CD1c-positive myeloid dendritic cell (primary cell): Measurements from ENCODE around the gene PTPRE.

Experiments used
- DNase-seq: peaks from one replicate; pipeline ENCODE4 v3.0.0-alpha.2; 2016; ENCODE audit errors: extremely low spot score

PTPRE gene

DNA sequence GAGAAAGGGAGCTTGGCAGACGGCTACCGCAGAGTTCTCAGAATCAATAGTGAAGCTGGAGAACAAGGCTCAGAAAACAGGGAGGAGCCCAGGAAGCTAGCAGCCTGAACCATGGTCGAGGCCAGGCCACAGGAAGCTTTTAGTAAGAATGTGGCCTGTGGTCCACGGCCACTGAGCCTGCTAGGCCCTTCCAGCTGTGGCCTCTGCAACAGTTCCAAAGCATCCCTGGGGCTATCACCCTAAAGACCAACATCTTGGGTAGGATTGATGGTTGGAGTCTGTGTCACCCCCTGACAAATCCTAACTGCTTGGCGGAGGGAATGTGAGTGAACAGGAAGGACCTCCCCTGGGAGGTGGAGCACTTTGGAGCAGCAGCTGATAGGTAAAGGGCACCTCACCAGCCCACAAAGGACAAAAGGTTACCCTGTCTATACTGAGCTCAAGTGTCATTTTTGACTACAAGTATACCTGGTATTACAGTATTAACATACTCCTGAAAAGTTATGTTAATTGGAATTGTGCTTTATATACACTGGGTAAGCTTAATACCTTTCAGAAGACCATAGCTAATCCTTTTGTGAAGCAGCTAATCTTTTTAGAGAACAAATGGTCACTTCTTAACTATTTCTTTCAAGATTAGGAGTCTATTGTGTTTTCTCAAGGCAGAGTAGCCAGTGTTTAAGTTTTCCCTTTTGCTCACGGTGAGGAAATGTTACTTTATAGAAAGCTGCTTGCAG, 18.7 kb downstream of the PTPRE start:
- DNase-seq, result no peak

DNA sequence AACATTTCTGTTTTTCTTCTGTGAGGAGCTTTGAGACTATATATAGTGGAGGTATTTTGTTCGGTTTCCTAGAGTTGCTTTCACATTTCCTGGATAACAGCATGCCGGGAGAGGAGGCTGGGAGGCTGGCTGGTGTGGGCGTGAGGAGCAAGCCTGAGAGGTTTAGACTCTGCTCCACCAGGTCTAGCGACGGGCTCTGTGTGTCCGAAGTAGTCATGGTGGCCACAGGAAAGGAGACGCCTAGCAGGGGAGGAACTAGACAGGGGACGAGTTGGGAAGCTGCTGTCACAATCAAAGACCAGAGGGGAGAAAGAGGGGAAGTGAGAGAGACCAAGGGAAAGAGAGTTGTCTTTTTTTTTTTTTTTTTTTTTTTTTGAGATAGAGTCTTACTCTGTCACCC, 19.6 kb downstream of the PTPRE start:
- peak; percentile 71 for DNase-seq

DNA sequence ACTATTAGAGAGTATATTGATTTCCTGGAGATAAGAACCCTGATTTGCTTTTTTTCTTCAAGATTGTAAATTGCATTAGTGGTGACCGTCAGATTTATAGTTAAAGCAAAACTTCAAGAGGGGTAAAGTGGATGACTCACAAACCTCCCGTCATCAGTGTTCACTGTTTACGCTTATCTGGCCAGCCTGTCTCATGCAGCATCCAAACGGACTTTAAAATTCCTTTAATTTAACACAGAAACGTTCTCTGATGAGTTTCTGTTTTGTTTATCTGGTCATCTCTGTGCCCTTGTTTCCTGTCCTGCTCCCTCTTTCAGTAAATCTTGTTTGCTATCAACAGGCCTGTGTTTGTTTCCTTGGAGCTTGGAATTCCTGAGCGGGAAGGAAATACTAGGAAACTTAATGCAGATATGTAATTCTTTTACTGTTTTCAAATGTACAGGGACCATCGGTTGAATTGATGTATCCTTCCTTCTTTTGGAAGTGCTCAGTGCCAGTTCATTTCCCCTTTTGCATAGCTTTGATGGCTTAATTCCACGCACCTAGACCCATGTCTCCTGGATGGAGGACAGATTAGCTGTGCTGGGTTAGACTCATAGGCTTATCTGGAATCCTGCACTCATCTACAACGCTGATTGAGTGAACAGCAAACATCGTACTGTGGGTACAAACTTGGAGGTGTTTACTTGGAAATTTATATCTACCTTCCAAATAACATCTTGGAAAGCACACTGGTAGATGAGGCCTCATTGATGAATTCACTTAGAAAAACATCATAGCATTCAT, 21.3 kb downstream of the PTPRE start:
- no peak for DNase-seq

DNA sequence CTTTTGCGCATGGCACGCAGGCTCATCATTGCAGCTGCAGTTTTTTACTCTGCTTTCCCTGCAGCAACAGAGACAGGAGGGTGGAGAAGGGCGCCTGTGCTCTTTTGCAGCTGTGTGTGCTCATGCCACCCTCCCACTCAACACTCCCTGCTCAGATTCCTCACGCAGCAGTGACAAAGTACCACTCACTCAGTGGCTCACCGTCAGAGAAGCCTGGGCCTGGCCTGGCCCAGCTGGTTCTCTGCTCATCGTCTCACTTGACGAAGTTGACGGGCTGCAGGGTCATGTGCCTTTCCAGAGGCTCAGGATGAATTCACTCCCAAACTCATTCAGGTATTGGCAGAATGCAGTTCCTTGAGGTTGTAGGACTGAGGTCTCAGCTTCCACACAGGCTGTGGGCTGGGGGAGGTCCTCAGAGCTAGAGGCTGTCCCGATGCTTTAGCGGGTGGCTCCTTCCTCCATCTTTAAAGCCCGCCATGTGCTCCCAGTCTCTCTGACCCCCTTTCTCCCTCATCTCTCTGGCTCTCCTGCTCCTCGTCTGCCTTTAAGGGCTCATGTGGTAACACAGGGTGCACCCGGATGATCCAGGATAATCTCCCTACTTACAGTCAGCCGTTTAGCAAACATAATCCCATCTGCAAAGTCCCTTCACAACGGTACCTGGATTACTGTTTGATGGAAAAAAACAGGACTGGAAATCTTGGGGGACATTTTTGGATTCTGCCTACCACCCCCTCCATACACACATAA, 25.8 kb downstream of the PTPRE start:
- DNase-seq, result no peak

DNA sequence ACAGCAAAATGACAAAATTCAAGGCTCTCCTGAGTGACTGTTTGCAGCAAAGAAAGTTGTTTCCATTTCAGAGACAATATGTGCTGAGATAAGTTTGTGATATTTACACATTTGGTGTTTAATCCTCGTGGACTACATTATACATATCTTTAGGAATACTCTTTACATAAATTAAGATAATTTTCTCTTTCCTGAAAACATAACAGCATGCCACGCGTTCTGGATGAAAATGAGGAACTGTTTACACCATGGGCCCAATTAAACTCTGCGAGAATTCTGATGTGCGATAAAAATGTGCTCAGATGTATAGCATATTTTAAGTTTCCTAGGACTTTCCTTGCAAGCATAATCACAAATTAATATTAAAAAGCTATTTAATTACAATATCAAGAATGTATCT, 26.4 kb downstream of the PTPRE start:
- no peak for DNase-seq

DNA sequence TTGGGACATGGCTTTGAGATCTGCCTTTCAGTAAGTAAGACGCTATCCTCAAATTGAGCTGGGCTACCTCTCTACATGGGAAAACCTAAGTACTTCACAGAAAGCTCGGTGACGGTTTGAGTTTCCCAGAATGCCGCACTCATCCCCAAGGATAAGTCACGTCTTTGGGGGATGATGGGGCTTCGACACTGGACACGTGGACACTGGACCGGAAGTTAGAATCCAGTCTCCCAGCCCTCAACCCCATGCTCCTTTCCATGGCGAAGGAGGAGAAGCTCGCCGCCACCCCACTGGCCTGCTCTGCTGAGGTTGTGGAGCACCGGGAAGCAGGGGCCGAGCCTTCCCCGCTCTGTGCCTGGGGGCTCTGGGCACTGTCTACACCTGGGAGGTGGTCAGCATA, 27.5 kb downstream of the PTPRE start:
- no peak for DNase-seq

DNA sequence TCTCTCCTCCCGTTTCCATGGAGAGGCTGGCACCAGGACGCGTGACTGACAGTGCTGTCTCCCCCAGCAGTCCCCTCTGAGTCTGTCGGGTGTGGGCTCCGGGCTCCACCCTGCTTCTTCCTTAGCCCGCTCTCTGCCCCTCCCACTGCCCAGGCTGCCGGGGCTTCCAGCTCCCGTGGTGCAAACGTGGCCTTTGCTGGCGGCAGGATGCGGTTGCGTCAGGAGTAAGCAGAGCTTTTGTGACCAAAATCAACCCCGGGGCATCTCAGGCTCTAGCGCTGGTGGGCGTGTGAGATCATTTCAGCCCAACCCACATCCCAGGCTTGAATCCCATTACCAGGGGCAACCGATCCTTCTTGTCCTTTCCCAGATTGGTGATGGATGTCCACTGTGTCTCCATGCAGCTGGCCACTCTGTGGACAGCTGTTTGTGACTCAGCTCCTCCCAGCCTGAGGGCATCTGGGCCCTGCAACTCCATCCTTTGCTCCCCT, 28.2 kb downstream of the PTPRE start:
- no peak for DNase-seq

DNA sequence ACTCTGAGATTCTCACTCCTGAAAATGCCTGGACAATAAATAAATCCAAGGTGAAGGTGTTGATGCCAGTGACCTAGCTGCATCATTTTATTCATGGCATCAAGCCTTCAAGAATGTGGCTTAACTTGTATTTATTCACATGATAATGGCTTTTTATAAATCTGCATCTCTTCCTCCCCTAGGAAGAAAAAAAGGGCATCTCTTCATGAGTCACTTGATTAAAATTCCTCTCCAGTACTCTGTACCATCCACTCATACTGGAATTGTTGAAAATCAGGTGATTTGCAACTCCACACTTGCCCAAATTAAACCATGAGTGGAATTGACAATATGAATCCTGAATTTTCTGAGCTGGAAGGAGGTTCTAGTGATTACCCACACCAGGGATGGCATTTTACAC, 30.2 kb downstream of the PTPRE start:
- no peak for DNase-seq

DNA sequence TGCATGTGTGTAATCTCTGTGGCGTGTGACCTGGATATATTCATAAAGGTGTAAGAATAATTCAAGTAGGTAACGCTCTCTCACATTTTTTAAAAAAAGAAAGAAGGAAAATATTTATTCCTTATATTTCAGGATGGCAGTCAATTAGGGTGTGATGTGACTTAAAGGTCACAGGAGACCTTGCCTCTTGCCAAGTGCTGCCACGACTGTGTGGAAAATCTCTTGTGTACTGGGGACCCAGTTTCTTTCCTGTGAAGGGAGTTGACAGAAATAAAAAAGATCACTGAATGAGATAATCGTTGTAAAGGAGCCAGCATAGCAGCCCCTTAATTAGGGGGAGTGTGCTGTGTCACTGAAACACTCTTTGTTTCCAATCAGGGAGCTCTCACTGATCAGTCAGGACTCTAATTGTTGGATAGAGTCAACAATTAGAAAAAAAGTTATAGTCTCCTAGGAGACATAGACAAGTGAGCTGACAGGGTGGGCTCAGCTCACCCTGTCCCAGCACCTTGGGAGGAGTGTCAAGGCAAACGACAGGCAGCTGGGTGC, 31.1 kb downstream of the PTPRE start:
- DNase-seq, result no peak

DNA sequence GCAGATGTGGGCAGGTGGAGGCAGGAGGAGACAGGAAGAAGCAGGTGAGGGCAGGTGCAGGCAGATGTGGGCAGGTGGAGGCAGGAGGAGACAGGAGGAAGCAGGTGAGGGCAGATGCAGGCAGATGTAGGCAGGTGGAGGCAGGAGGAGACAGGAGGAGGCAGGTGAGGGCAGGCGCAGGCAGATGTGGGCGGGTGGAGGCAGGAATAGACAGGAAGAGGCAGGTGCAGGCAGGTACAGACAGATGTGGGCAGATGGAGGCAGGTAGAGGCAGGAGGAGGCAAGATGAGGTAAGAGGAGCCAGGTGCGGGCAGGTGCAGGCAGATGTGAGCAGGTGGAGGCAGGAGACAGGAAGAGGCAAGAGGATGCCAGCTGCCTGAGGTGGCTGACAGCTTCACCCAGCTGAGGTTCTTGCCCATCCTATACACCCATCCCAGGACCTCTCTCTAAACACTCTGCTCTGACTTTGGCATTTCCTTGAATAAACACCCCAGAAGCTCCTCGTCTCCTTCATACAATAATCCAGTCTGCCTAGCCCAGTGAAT, 33.0 kb downstream of the PTPRE start:
- DNase-seq, result no peak

DNA sequence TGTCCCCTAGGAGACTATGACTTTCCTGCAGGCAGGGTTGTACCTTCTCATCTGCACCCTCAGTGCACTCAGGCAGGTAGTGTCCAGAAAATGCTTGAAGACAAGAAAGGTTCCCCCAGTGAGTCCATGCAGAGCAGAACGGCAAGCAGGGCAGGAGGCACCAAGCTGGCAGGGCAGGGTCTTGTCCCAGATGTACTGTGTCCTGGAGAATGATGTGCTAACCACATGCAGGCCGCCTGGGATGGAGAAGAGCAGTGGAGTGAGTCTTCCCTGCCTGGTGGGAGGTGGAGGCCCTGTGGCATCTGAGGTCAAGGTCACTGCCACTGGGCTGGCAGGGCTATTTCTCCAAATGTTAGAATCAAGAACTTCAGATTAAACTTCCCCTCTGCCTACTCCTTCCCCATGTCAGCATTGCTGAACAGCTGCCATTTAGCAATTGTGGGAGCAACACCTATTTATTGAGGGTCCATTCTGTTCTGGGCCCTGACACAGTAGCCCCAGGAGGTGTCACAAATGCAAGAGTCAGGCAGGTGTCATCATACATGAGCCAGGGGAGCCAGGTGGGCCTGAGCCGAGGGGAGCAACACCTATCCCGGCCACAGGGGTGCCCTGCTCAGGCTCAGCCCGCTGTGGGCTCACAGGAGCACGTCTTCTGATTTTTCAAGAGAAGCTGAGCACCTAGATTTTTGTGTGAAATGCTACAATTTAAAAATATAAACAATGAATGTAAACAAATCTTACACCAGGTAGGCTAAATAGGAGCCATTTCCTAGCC, 34.1 kb downstream of the PTPRE start:
- DNase-seq, result peak; percentile 44

DNA sequence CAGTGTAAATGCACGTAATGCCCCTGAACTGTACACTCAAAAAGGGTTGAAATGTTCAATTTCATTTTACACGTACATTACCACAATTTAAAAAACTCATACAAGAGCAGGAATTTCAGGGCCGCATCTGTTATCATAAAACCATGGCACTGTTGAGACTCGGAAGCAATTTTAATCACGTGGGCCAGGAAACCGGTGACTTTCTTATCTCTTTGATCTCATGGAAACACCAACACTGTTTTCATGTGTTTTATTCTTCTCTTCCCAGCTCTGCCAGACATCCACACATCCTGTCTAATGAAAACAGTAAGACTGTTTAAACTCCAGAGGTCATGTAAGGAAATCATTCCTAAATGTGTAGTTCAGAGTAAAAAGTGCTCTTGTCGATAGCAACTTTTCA, 35.9 kb downstream of the PTPRE start:
- no peak for DNase-seq

DNA sequence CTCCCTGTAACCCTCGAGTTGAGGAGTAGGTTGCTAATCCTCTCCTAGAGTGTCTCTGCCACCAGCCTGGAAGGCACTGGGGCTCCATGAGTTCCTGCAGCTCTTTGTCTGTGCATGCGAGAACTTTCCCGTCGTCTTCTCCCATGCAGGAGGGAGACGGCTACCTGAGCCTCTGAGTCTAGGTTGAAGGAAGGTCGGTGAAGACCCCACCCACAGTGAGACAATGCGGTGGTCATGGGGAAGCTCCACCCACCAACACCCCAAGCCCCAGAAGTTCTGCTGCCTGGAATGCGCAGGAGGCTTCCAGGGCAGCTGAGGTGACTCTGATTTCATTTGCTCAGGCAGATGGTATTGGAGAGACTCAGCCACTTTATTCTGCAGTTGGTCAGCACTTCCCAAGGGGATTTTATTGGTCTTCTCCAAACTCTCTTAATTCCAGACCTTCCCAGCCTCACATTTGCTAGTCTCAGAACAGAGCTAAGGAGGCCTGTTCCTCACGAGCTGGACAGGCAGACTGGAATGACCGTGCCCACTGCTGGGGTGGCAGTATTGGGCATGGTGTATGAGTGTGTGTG, 36.5 kb downstream of the PTPRE start:
- DNase-seq, result no peak

DNA sequence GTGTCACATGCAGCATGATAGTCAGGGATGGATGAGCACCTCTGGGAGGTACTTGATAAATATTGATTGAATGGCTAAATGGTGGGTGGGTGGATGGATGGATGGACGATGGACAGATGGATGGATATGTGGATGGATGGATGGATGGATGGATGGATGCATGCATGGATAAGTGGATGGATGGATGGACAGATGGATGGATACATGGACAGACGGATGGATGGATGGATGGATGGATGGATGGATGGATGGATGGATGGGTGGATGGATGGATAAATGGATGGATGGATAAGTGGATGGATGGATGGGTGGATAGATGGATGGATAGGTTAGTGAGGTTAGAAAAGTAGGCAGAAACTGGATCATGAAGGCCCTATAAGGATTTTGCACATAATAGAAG, 37.4 kb downstream of the PTPRE start:
- DNase-seq, result no peak

DNA sequence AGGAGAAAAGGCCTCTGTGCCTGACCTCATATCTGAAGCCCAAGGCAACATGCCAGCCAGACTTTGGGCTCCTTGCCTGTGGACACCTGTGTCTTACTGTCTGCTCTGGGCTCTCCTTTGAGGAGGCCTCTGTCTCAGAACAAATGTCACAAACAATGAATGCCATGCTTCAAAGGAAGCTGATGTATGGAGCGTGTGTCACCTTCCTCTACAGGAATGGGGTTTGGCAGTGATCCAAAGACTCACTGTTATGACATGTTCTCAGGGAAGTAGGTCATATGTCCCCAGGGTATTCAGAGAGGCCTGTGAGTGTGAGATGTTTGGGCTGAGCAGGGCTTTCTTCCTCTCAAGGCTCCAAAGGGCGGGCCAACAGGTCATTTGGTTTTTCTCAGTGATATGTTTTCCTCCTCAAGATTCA, 38.4 kb downstream of the PTPRE start:
- DNase-seq, result peak; percentile 70

DNA sequence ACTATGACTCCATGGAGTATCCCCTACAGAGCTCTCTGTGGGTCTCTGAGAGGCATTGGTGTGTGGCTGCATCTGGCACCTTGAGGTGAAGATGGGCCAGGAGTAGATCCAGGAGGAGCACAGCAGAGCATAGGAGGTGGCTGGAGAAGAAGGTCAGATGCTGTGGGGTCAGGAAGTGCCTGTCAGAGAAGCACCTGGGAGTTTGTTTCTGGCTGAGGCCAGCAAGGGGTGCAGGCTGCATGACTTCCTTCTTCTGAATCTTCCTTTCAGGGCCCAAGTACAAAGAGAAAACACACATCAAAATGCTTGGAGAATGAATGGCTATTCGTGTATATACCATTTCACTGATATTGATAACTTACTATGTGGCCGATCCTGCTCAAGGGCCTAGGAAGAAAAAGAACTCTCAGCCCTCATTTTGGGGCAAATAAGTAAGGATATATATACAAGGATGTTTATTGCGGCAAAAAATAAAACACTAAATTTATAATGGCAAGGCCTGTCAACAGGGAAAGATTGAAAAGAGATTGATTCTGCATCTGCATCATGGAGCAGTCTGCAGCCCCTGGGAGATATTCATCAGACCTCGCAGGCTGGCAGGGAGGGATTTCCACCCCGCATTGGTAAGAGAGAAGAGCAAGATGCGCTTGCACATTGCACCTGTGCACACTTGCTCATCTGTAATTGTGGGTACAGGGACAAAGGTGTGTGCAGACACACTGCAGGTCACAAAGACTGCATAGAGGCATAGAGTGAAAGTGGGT, 39.2 kb downstream of the PTPRE start:
- DNase-seq, result no peak

DNA sequence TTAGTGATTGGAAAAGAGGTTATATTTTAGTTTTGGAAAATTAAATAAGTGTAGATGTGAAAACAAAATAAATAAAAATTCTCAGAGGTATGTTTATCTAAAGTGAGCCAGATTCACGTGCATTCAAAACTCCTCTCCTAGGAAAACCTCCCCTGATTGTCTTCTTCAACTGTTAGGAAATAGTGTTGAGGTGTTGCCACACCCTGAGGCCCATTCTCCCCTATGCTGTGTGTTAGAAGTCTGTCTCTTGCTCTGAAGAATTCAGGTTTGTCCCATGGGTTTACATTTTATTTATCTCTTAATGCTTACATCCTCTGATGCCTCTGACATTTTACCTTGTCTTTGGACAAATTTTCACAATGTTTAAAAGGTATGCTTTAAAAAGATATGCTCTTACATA, 40.3 kb downstream of the PTPRE start:
- DNase-seq, result no peak

DNA sequence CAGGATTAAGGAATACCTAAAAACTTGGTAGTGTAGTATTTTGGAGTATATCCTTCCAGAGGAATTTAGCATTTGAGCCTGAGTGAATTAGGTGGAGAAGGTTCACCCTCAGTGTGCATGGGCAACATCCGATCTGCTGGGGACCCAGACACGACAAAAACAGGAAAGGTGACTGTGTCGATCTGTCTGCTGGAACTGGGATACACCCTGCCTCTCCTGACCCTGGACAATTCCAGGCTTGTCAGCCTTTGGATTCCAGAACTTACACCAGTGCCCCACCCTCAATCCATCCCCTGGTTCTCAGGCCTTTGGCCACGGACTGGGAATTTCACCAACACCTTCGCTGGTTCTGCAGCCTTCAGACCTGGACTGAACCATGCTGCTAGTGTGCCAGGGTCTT, 41.9 kb downstream of the PTPRE start:
- DNase-seq, result no peak

DNA sequence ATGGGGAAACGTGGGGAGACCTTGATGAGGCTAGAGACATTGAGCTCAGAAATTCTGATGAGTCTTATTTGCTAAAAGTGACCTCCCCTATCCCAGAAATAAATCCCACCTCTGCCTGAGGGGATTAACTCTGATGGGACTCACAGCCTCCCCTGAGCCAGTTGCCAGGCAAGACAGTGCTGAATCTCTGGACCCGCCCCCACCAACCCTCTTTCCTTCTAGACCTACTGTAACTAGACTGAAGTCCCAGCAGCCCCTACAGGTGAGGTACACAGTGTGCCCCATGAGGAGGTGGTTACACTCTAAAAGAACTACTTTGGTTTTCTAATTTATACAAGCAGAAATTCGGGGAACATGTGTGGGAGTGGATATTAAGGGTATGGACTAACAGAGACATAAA, 42.9 kb downstream of the PTPRE start:
- no peak for DNase-seq
